K562 (cell line): ENCODE measurements around the gene AAK1. TPM values are rescaled to one million over a fixed set of nuclear protein-coding genes. Genes with fewer than 3 reads are reported as not detected.
A peak's percentile ranks its signal among the peaks of the same experiment; 100 is the strongest.

Experiments used
- COPS2 ChIP-seq: fragments of 450-650 bp; conservative IDR thresholded peaks from 2 replicates; pipeline ENCODE4 v1.6.1; 2016; ENCODE audit warnings: mild to moderate bottlenecking, moderate library complexity
- EHMT2 ChIP-seq: fragments of 450-650 bp; IDR thresholded peaks from 2 replicates; pipeline ENCODE4 v1.6.1; 2018; ENCODE audit warnings: antibody characterized with exemption
- ESRRA ChIP-seq: fragments of 450-650 bp; IDR thresholded peaks from 2 replicates; pipeline ENCODE4 v1.6.1; 2014; ENCODE audit warnings: low read depth, mild to moderate bottlenecking, moderate library complexity, borderline replicate concordance
- FOXP1 ChIP-seq: sonication (generic); formaldehyde crosslinking; IDR thresholded peaks from 2 replicates; pipeline ENCODE4 v1.8.0; 2022; ENCODE audit warnings: mild to moderate bottlenecking, missing genetic modification reagents
- HLTF ChIP-seq: fragments of 450-650 bp; IDR thresholded peaks from 2 replicates; pipeline ENCODE4 v1.6.1; 2016
- HMGN3 ChIP-seq: IDR thresholded peaks from 2 replicates; pipeline ENCODE4 v1.6.1; 2011; ENCODE audit warnings: borderline replicate concordance, low read depth, mild to moderate bottlenecking, mixed read lengths, low read length; ENCODE audit not compliant: insufficient read length; ENCODE audit errors: extremely low read depth
- RB1 ChIP-seq: fragments of 450-650 bp; IDR thresholded peaks from 2 replicates; pipeline ENCODE4 v1.6.1; 2017; ENCODE audit warnings: low read depth, mild to moderate bottlenecking
- SREBF1 ChIP-seq: fragments of 150-350 bp; IDR thresholded peaks from 2 replicates; pipeline ENCODE4 v1.6.1; 2014; ENCODE audit warnings: antibody characterized with exemption, low read depth, low read length, borderline replicate concordance
- TSC22D4 ChIP-seq: fragments of 450-650 bp; IDR thresholded peaks from 2 replicates; pipeline ENCODE4 v1.6.1; 2016; ENCODE audit warnings: missing genetic modification characterization, missing biosample characterization, control low read depth
- ZEB2 ChIP-seq: fragments of 450-650 bp; IDR thresholded peaks from 2 replicates; pipeline ENCODE4 v1.6.1; 2016
- ZNF239 ChIP-seq: fragments of 250-450 bp; sonication (Bioruptor Pico); IDR thresholded peaks from 2 replicates; pipeline ENCODE4 v1.4.0; 2020; ENCODE audit warnings: mild to moderate bottlenecking
- polyA plus RNA-seq, 8 experiments: library from polyadenylated mRNA; depleted of rRNA in 4 of 8; stranded (reverse) in 5 of 8; unstranded in 3 of 8; fragments of >200 nt; fragmentation: Nextera tagmentation in 2 of 8; fragmentation: Illumina TruSeq in 1 of 8; extraction: Ambion mirVana in 2 of 8; extraction: Trizol in 1 of 8; gene quantifications; 2 replicates each; pipeline versions ENCODE4 v1.2.1 to v1.2.3, GENCODE V29; 2011 to 2014; ENCODE audit warnings: inconsistent platforms in 1 of 8, missing spikeins in 1 of 8
- total RNA-seq, 7 experiments: library from RNA; depleted of rRNA in 6 of 7; stranded (reverse); fragments of >200 nt in 6 of 7; fragmentation: Illumina TruSeq in 2 of 7; extraction: Trizol in 2 of 7; gene quantifications; 2 replicates each; pipeline versions ENCODE4 v1.2.1 to v1.2.3, GENCODE V29; 2011 to 2021; ENCODE audit warnings: low replicate concordance in 1 of 7
- TF ChIP-seq, protein P1 (sequence below): fragments of 250-450 bp; sonication (Bioruptor Pico); IDR thresholded peaks from 2 replicates; pipeline ENCODE4 v1.5.0; 2021; ENCODE audit warnings: mild to moderate bottlenecking, moderate library complexity
- TF ChIP-seq, protein P2 (sequence below): fragments of 250-450 bp; sonication (Bioruptor Pico); IDR thresholded peaks from 2 replicates; pipeline ENCODE4 v1.8.0; 2021; ENCODE audit warnings: moderate library complexity, mild to moderate bottlenecking, inconsistent platforms
- TF ChIP-seq, protein P3 (sequence below): sonication (generic); formaldehyde crosslinking; IDR thresholded peaks from 2 replicates; pipeline ENCODE4 v1.9.0; 2022; ENCODE audit warnings: mild to moderate bottlenecking, missing genetic modification reagents
- TF ChIP-seq, protein P4 (sequence below): sonication (generic); formaldehyde crosslinking; IDR thresholded peaks from 2 replicates; pipeline ENCODE4 v1.8.0; 2022; ENCODE audit warnings: mild to moderate bottlenecking, missing genetic modification reagents
- TF ChIP-seq, protein P5 (sequence below): fragments of 450-650 bp; IDR thresholded peaks from 2 replicates; pipeline ENCODE4 v1.6.1; 2016
- TF ChIP-seq, protein P6 (sequence below): fragments of 450-650 bp; formaldehyde crosslinking; IDR thresholded peaks from 2 replicates; pipeline ENCODE4 v1.4.0; 2020; ENCODE audit warnings: mild to moderate bottlenecking, moderate library complexity

Gene AAK1
- total and polyA plus RNA-seq, 9 of the 15 experiments (the other 6 are each of a cell fraction or from before 2014, with no cell fraction given): 0.89 to 17.1 (median 6.0) TPM

DNA sequence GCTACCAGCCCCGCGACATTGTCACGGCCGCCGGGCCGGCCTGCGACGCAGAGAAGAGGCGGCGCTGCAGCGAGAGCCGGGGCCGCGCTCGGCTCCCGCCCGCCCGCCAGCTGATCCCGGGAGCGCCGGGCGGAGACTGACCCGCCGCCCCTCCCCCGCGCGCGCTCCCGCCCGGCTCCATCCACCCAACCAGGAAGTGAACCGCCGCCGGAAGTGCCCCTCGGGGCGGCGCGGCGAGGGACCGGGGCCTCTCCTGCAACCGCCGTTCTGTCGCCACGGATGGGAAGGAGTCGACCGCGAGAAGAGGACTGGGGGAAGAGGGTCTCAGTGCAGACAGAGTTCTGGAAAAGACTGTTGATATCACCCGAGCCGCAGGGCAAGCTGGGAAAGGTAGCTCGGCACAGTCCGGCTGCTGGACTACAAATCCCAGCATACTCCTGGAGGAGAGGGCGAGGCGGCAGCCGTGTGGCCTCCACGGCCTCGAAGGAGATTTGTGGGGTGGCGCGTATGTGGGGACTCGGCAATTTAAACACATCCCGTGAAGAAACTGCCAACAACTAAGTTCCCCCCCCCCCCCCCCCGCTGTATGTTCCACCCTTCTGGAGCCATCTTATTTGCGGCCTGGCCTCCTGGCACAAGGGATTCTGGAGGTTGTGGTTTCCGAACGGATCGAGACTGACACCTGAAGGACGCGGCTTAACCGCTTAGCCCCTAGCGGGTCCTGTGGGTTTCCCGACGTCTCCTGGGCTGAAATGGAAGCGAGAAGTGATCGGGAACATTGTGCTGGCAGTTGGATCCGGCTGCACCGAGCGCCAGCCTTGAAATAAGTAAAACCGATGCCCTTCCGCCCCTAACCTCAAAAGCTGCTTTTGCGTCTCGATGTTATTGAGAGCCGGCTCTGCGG, at the start of gene AAK1 (continued):
- TF ChIP-seq, protein P1, sequence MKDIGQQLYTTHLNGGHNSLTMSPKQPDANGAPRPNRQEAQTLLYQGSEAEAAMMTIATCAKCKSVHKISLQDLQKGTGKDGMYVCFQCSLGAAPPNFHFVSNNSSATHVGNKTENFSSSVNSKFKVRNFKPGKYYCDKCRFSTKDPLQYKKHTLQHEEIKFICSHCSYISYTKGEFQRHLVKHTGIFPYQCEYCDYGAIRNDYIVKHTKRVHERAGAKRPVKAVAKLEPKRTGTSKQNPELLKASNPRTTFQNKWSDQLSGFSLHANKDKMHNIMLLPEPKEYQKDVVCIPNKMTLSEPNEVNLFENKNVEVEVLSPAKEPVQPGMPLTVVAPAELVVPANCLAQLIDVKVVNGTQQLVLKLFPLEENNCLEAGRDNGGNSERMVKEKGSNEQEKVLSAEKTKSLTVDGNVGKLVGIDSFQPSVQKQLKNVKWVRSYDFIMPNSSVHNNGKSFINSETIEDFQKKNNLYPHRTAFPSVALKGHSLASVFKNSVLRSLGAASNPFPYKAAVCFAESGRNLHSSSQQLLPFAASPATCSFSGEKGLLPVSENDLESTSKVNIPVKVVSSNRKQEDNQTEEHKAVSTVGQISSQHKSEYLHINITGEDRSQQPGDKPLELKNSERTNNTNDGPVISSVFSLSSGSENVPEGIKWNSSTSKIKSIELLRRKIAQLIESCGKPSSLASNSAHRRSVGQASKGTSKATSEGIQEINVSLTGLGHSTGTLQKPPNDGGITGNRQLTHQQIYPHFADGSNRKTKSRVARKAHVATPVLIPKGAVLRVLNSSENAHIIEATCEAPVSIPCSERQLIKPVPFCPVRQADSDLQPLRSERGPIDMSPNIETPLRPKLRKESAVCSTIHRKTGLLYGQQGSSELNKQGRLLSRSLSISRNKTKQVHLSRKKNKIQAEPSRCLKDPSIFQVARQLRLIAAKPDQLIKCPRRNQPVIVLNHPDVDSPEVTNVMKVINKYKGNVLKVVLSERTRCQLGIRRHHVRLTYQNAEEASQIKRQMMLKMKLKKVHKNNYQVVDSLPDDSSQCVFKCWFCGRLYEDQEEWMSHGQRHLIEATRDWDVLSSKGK: no peak
- TF ChIP-seq, protein P2, sequence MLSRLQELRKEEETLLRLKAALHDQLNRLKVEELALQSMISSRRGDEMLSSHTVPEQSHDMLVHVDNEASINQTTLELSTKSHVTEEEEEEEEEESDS (CRISPR knock-in tag): no peak
- TF ChIP-seq COPS2: no peak
- TF ChIP-seq, protein P3, sequence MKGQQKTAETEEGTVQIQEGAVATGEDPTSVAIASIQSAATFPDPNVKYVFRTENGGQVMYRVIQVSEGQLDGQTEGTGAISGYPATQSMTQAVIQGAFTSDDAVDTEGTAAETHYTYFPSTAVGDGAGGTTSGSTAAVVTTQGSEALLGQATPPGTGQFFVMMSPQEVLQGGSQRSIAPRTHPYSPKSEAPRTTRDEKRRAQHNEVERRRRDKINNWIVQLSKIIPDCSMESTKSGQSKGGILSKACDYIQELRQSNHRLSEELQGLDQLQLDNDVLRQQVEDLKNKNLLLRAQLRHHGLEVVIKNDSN (CRISPR knock-in tag): no peak
- TF ChIP-seq HMGN3: peak; percentile 78
- TF ChIP-seq, protein P4, sequence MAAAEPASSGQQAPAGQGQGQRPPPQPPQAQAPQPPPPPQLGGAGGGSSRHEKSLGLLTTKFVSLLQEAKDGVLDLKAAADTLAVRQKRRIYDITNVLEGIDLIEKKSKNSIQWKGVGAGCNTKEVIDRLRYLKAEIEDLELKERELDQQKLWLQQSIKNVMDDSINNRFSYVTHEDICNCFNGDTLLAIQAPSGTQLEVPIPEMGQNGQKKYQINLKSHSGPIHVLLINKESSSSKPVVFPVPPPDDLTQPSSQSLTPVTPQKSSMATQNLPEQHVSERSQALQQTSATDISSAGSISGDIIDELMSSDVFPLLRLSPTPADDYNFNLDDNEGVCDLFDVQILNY (CRISPR knock-in tag): no peak
- no peak for TF ChIP-seq HLTF
- TF ChIP-seq ZEB2: no peak
- TF ChIP-seq, protein P5, sequence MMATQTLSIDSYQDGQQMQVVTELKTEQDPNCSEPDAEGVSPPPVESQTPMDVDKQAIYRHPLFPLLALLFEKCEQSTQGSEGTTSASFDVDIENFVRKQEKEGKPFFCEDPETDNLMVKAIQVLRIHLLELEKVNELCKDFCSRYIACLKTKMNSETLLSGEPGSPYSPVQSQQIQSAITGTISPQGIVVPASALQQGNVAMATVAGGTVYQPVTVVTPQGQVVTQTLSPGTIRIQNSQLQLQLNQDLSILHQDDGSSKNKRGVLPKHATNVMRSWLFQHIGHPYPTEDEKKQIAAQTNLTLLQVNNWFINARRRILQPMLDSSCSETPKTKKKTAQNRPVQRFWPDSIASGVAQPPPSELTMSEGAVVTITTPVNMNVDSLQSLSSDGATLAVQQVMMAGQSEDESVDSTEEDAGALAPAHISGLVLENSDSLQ: peak; percentile 77
- TF ChIP-seq ZNF239 (CRISPR knock-in tag): peak; percentile 33; the same call in 1 of the 2 replicates
- peak; percentile 92 for TF ChIP-seq RB1
- no peak for TF ChIP-seq TSC22D4
- TF ChIP-seq, protein P6, sequence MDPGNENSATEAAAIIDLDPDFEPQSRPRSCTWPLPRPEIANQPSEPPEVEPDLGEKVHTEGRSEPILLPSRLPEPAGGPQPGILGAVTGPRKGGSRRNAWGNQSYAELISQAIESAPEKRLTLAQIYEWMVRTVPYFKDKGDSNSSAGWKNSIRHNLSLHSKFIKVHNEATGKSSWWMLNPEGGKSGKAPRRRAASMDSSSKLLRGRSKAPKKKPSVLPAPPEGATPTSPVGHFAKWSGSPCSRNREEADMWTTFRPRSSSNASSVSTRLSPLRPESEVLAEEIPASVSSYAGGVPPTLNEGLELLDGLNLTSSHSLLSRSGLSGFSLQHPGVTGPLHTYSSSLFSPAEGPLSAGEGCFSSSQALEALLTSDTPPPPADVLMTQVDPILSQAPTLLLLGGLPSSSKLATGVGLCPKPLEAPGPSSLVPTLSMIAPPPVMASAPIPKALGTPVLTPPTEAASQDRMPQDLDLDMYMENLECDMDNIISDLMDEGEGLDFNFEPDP (CRISPR knock-in tag): no peak
- TF ChIP-seq EHMT2: no peak
- TF ChIP-seq FOXP1 (CRISPR knock-in tag): no peak
- peak; percentile 60; the same call in 1 of the 2 replicates for TF ChIP-seq ESRRA
- TF ChIP-seq SREBF1: no peak
